OCI-LY7 (cell line): ENCODE results near the gene E2F3. TPM values are rescaled to one million over a fixed set of nuclear protein-coding genes. Genes with fewer than 3 reads are reported as not detected.

Source experiments
- BruUV-seq: library from RNA; stranded (reverse); fragments of 400-500 nt; replicated peaks from 2 replicates; lab custom pipeline; 2021; lab: Mats Ljungman, UMichigan
- CTCF ChIA-PET: fragments of 300-600 bp; sonication (Branson Sonifier 250); formaldehyde crosslinking; loops from one replicate; lab custom pipeline; 2022; ENCODE audit warnings: antibody characterized with exemption; ENCODE audit not compliant: unreplicated experiment; lab: Charles Lee
- POLR2A ChIA-PET: fragments of 300-600 bp; sonication (Branson Sonifier 250); formaldehyde crosslinking; loops from one replicate; lab custom pipeline; 2022; ENCODE audit warnings: antibody characterized with exemption; lab: Charles Lee
- DNase-seq: peaks from one replicate; pipeline ENCODE4 v3.0.0-alpha.2; 2015; ENCODE audit warnings: low spot score
- H2AFZ ChIP-seq: fragments of 200-600 bp; sonication (generic), shearing (Covaris generic); 2 replicates; pipeline ENCODE4 v1.6.1; 2014; ENCODE audit warnings: mild to moderate bottlenecking, antibody characterized with exemption, low read length, moderate library complexity
- H3K27ac ChIP-seq: fragments of 200-600 bp; sonication (generic); 2 replicates; pipeline ENCODE4 v1.5.1; 2014; ENCODE audit warnings: mixed run types, low read depth, mild to moderate bottlenecking, moderate library complexity, low read length, inconsistent platforms; ENCODE audit not compliant: poor library complexity, severe bottlenecking
- H3K36me3 ChIP-seq: fragments of 200-600 bp; sonication (generic); 2 replicates; pipeline ENCODE4 v1.6.1; 2014; ENCODE audit warnings: mild to moderate bottlenecking, antibody characterized with exemption, low read length, moderate library complexity, mixed read lengths; ENCODE audit not compliant: insufficient read depth
- H3K4me1 ChIP-seq: fragments of 200-600 bp; sonication (generic); 2 replicates; pipeline ENCODE4 v1.5.1; 2014; ENCODE audit warnings: mild to moderate bottlenecking, low read length; ENCODE audit not compliant: insufficient read depth, poor library complexity, severe bottlenecking
- H3K4me2 ChIP-seq: fragments of 200-600 bp; sonication (generic); 2 replicates; pipeline ENCODE4 v1.6.1; 2014; ENCODE audit warnings: mild to moderate bottlenecking, low read length
- H3K4me3 ChIP-seq: fragments of 200-600 bp; sonication (generic); 2 replicates; pipeline ENCODE4 v1.5.1; 2014; ENCODE audit warnings: mild to moderate bottlenecking, low read depth, low read length; ENCODE audit not compliant: poor library complexity, severe bottlenecking
- H3K79me2 ChIP-seq: fragments of 200-600 bp; sonication (generic); 2 replicates; pipeline ENCODE4 v1.6.1; 2016; ENCODE audit warnings: low read depth, mild to moderate bottlenecking, low read length, moderate library complexity, mixed read lengths; ENCODE audit not compliant: insufficient read depth
- H3K9me2 ChIP-seq: fragments of 200-600 bp; sonication (generic); 2 replicates; pipeline ENCODE4 v1.6.1; 2016; ENCODE audit warnings: mild to moderate bottlenecking, low read length, mixed read lengths; ENCODE audit not compliant: insufficient read depth
- H3K9me3 ChIP-seq: fragments of 200-600 bp; sonication (generic); 2 replicates; pipeline ENCODE4 v1.6.1; 2014; ENCODE audit warnings: mild to moderate bottlenecking, mixed run types, low read length, mixed read lengths
- H4K20me1 ChIP-seq: fragments of 200-600 bp; sonication (generic); 2 replicates; pipeline ENCODE4 v1.6.1; 2014; ENCODE audit warnings: mild to moderate bottlenecking, antibody characterized with exemption, low read length, moderate library complexity, mixed read lengths; ENCODE audit not compliant: insufficient read depth
- CTCF ChIP-seq: fragments of 200-600 bp; sonication (generic); conservative IDR thresholded peaks from 2 replicates; pipeline ENCODE4 v1.5.1; 2014; ENCODE audit warnings: mild to moderate bottlenecking, antibody characterized with exemption, low read length, moderate library complexity, mixed read lengths
- EZH2phosphoT487 ChIP-seq: fragments of 200-600 bp; sonication (generic); IDR thresholded peaks from 2 replicates; pipeline ENCODE4 v1.6.1; 2018; ENCODE audit warnings: low read depth, borderline replicate concordance, mild to moderate bottlenecking, mixed run types, antibody characterized with exemption, low read length, moderate library complexity, mixed read lengths
- intact Hi-C: fragments of 100-400 bp; cut with micrococcal nuclease; formaldehyde crosslinking; loops from one replicate; pipeline ENCODE4 v1.10.0; 2022; ENCODE audit not compliant: unreplicated experiment
- total RNA-seq, 2 experiments: library from RNA; depleted of rRNA in 1 of 2; stranded (reverse); fragments of >200 nt in 1 of 2; shearing (Covaris generic) in 1 of 2; gene quantifications; 2 replicates each; pipeline ENCODE4 v1.2.3, GENCODE V29; 2014 to 2022

Gene E2F3
- total RNA-seq, 2 experiments from 2014 or later: 12.4 to 31.2 TPM

GRCh38 chr6:20389066-20389465 lies 12.6 kb upstream of the E2F3 start:
- no peaks in the 10 kb centered on the region for H4K20me1 ChIP-seq
- no peak overlapping the region for H3K4me3 ChIP-seq
- H3K36me3 ChIP-seq: no peaks in the 10 kb centered on the region
- TF ChIP-seq CTCF: no peak
- TF ChIP-seq EZH2phosphoT487: no peak
- H2AFZ ChIP-seq: no peak overlapping the region
- POLR2A ChIA-PET: no interaction called here
- DNase-seq: no peak
- no peaks in the 10 kb centered on the region for H3K9me3 ChIP-seq
- H3K79me2 ChIP-seq: no peaks in the 10 kb centered on the region
- H3K9me2 ChIP-seq: no peaks in the 10 kb centered on the region
- intact Hi-C loops: no loop called here
- no peaks in the 10 kb centered on the region for H3K4me1 ChIP-seq
- no TSS peak for BruUV-seq
- CTCF ChIA-PET: no interaction called here
- no peak overlapping the region for H3K4me2 ChIP-seq
- no peak overlapping the region for H3K27ac ChIP-seq

GRCh38 chr6:20393297-20393696 lies 8.4 kb upstream of the E2F3 start:
- Histone ChIP-seq H3K9me3 (no peaks in the 10 kb centered on the region), H3K27ac (no peak overlapping the region), H3K9me2 (no peaks in the 10 kb centered on the region), H3K36me3 (no peaks in the 10 kb centered on the region), H3K4me3 (no peak overlapping the region), H3K4me2 (no peak overlapping the region), H2AFZ (no peak overlapping the region), H3K4me1 (no peaks in the 10 kb centered on the region), H4K20me1 (no peaks in the 10 kb centered on the region), H3K79me2 (no peaks in the 10 kb centered on the region)
- DNase-seq: no peak
- CTCF ChIA-PET: no interaction called here
- intact Hi-C loops: no loop called here
- no TSS peak for BruUV-seq
- no peak for TF ChIP-seq EZH2phosphoT487
- POLR2A ChIA-PET: interaction anchor here (1.1 kb wide), 1 partner anchor 14 kb away, joined by 3 read pairs; no protein-coding TSS in a partner anchor

GRCh38 chr6:20399518-20399917 lies 2.2 kb upstream of the E2F3 start:
- Histone ChIP-seq H3K4me2 (no peak overlapping the region), H3K9me2 (no peaks in the 10 kb centered on the region), H3K36me3 (no peaks in the 10 kb centered on the region), H3K4me1 (peaks cover 9% of the 10 kb centered on the region), H3K9me3 (no peaks in the 10 kb centered on the region), H3K27ac (no peak overlapping the region), H3K79me2 (peaks cover 22% of the 10 kb centered on the region; the same call in 1 of the 2 replicates), H4K20me1 (no peaks in the 10 kb centered on the region; the same call in 1 of the 2 replicates), H2AFZ (no peak overlapping the region), H3K4me3 (no peak overlapping the region)
- CTCF ChIA-PET: interaction anchor here (1.2 kb wide), 1 partner anchor 128 kb away, joined by 3 read pairs; no protein-coding TSS in a partner anchor
- BruUV-seq: no TSS peak
- intact Hi-C loops: no loop called here
- TF ChIP-seq CTCF (no peak), EZH2phosphoT487 (no peak)
- POLR2A ChIA-PET: interaction anchor here (0.9 kb wide), 2 partner anchors 65 to 129 kb away, joined by 3 read pairs; no protein-coding TSS in a partner anchor
- DNase-seq: no peak
